C1 segment of cervical spinal cord (tissue), 14 donors: ENCODE measurements around the gene EYS.

Experiments
- DNase-seq, 14 donors: peaks; one replicate each; lab custom pipeline; 2025; lab: John Stamatoyannopoulos, UW

The EYS gene

DNA sequence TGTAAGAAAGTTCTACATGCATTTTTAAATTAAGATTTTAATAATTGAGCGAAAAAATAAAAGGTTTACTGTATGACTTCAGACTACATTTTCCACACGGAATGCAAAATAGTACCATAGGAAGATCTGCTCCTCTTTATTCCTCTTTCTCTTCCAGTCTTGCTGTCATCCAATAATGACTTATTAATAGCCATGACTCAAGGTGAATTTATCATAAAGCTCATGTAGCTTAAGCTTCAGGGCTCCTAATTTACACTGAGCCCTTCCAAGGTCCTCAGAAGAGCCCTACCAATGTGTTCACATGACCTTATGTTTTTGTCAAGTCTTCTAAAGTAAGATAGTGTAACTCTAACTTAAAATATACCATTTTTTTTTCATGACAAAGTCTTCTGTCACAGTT is 1561.4 kb downstream of the EYS start:
- no peak for DNase-seq

DNA sequence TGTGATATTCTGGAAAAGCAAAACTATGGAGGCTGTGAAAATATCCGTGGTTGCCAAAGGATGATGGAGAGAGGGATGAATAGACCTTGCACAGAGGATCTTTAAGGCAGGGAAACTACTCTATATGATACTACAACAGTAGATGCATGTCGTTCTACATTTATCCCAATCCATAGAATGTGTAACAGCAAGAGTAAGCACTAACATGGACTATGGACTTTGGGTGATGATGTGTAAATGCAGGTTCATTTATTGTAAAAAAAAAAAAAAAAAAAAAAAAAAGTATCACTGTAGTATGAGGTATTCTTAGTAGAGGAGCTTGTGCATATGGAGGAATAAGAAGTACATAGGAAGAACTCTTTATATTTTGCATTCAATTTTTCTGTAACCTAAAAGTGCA is 1563.9 kb downstream of the EYS start:
- no peak for DNase-seq

DNA sequence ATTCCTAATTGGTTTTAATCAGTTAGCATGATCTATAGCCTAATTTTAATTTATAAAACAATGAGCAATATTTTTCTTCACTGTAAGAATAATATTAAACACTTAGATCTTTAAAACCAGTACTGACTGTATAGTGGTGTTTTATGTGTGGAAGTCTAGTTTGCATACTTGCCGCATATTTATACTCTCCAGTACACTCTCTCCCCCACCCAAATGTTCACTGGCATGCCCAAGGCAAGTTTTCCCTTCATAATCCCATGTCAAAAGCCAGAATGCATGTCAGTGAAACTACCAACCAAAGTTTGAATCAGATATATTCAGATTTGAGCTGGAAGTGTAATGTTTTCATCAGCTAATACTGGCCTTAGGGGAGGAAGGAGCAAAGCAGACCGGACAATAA is 1565.3 kb downstream of the EYS start:
- DNase-seq = no peak

DNA sequence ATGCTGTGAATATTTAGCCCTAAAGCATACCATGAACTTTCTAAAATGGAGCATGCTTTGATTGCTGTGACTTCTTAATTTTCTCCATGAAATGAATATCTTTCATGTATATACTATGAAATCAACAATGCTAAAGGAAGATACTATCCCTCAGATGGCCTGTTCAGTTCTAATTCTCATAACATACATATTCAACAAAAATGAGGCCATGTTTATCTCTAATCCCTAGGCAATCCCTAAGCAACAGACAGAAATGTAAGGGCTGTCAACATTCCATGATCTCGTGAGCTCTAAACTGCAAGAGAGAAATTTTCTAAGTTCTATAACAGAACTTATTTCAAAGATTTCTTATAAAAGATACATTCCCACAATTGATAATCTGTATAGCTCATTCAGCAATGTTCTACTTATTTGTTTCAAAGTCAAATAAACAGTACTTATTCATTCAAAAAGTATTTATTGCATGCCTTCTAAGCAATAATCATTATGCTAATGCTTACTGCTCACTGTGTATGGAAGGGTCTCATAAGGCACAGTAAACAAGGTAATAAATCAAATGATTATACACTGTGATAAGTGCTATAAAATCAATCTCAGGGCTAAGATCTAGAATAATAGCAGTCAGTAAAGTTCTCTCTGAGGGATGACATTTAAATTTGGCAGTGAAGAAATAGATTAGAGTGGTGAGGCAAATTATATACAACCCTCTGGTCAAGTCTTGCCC is 1578.6 kb downstream of the EYS start:
- no peak for DNase-seq

DNA sequence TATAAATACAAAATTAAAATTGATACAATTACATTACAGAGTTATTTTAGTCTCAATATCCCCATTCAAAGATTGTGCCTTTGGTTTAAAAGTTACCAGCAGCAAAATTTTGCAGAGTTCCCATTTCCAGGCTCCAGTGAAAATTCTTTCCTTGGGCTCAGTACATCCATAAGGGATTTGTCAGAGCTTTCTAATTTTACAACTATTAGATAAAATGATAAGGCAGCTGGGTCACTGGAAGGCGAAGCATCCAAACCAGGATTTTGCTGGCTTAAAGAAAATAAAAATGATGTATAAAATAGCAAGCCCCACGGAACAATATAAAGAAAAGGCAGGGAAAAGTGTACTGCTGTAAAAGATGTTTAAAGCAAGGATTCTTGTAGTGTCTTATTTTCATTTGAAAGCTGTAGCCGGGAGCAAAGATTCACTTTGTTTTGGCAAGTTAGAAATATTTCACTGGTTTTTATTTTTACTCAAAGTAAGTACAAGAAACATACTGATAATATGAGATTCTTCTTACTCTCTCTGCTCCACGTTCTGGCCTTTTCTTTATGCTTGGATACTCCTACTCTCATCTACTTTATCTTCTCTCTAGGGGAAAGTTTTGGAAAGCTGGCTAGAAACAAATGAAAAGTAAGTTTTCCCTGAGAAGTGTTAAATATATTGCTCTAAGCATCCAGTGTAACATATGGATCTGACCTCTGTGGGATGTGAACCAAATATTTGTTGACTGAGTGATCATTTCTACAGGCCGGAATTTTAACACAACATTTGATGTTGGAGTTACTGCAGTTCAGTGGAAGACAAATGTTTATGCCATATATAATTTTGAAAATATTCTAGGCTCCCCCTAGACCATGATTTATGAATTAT is 1583.0 kb downstream of the EYS start:
- no peak for DNase-seq

DNA sequence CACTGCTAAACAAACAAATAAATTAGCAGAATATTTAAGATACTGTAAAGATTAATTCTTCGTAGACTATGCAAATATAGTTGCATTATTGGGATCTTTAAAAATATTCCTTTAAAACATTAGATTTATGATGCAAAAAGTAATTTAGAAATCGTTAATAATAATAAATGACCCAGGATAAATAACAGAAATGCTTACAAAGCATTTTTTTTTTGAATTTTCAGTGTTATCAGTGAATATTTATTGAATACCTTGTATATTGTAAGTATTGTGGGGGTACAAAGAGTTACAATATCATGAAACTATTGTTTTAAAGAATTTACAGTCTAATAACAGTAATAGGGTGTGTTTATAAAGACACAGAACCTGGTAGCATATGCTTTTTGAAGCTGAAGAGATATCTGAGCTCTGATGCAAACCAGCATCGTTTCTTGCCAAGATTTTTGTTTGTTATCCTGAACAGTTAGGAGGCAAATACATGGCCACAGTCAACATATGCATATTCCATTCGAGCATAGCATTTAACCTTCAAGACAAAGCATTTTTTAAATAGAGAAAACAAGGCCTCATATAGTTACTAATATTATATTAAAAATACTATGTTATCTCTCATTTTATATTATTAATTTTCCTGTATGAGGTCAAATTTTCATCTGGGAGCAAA is 1584.2 kb downstream of the EYS start:
- no peak for DNase-seq

DNA sequence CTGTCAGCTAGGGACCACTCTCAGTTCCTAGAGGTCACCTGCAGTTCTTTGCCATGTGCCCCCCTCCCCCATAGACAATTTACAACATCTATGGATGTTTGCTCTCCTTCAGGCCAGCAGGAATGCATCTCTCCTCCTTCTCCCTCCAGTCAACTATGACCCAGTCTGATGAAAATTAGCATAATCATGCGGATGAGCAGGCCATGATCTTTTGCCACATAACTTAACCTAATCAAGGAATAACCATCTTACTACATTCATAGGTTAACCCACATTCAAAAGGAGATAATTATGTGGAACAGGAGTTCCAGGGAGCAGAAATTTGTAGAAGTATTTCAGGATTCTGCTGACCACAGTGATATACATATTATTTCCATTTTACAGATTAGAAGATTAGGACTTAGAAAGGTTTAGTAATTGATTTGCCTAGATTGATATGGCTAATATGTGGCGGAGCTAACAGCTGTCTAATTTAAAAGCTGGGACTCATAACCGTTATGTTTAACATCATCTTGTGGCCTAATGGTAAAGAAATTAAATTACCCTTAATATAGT is 1585.9 kb downstream of the EYS start:
- DNase-seq = no peak

DNA sequence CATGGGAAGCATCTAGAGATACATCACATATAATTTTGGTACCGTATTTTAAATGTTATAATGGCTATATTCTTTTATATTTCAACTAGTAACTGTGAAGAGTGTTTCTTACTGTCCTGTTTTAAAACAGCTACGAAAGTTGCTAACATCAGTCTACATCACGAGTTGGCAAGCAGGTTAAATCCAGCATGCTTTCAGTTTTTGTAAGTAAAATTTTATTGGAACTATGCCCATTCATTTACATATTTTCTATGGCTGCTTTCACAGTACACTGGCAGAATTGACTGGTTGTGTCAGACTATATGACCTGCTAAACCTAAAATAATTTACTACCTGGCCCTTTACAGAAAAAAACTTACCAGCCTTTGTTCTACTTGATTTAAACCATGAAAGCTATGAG is 1593.3 kb downstream of the EYS start:
- no peak for DNase-seq

DNA sequence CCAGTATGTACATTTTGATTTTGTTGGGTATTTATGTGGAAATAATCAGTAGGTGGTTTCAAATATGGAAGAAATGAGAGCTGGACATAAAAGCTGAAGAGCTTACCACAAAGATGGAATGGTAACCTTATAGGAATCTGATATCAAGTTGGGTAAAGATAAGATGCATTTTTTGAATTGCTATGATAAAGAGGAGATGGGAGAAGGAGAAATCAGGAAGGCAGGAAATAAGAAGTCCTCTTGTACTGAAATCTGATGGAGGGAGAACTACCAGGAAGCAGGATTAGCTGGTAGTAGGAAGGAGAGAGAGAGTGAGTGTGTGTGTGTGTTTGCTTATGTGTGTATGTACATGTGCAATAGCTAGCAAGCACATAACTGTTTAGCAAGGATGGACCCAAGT is 1603.0 kb downstream of the EYS start:
- DNase-seq = no peak

DNA sequence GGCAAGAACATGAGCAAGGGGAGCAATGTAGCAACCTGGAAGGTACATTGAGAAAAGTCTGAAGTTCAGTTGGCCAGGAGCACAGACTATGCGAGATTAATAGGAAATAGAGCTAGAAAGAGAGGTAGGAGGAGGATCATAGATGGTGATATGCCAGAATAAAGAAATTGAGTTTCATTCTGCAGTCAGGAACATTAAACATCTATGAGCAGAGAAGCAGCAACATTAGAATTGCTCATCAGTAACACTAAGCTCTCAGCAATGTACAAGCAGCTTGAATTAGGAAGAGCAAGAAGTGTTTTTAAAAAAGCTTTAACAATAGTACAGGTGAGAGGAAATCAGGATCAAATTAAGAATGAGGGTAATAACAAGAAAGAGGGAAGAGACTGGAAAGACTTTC is 1603.5 kb downstream of the EYS start:
- DNase-seq = no peak

DNA sequence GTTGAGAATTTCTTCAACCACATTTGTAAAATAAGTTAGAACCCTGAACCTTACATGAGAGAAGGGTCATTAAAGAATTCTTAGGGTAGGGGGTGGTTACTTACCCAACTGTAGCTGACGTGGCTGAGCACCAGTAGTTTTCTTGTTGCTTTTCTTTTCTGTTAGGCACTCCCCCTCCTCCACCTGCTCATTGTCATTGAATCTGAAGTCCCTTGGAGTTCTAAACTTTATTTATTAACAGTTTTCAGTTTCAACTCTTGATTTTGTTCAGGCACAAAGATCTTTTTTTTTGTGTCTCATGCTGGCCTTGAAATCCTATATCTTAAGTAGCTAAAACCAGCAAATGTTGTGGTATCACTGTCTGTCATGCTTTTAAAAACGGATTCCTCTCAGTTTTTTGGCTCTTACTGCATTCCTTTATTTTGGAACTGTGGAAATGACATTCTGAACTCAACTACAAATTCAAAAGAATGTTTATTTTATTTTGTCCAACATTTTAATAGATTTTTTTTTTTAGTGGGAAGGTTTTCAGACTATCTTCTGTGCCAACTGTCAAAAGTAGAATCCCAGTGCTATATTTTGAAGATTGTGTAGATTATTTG is 1606.2 kb downstream of the EYS start:
- DNase-seq = no peak

DNA sequence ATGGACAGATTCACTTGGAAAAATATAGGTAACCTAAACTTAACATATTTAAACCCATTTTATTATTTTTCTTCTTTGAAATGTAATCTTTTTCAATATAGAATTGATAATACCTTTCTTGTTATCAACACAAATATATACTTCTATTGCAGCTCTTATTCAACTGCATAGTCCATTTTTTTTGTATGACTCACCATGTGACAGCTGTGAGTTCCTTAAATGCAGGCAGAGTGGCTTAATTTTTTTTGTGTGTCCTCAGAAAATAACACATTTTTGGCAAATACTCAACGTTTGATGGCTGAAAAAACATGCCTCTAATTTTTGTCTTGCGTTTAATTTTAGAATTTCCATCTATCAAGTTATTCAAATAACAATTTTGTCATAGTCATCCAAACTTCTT is 1616.7 kb downstream of the EYS start:
- DNase-seq = no peak

DNA sequence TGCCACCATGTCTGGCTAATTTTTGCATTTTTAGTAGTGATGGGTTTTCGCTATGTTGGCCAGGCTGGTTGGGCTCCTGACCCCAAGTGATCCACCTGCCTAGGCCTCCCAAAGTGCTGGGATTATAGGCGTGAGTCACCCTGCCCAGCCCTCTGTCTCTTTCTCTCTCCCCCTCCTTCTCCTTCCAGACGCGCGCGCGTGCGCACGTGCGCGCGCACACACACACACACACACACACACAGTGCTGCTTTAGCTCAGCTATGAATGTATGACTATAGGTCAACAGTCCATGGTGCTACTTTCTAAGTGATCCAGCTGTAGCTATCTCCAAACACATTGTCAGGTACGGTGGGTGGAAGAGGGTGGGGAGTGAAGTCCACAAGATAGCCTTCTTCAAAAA is 1621.9 kb downstream of the EYS start:
- DNase-seq = no peak

DNA sequence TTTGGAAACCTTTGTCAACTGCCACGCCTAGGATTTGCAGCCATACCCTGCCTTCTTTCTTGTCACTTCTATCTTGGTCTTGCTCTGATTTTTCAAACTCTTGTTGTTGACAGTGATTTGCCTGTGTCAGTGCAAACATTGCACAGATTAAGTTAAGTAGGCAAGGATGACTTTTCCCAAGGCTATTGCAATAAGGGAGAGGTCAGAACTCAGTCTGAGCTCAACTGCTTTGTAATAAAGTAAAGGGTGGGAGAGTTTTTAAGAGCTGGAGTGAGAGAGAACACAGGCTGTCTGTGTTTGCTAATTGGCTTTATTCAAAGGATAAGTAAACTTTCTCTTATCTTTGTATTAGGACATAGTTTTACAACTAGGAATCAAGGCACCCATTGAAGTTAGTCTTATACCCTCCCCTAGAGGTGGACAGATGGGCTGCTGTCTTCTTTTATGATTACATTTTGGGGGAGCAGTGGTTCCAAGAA is 1622.8 kb downstream of the EYS start:
- no peak for DNase-seq

DNA sequence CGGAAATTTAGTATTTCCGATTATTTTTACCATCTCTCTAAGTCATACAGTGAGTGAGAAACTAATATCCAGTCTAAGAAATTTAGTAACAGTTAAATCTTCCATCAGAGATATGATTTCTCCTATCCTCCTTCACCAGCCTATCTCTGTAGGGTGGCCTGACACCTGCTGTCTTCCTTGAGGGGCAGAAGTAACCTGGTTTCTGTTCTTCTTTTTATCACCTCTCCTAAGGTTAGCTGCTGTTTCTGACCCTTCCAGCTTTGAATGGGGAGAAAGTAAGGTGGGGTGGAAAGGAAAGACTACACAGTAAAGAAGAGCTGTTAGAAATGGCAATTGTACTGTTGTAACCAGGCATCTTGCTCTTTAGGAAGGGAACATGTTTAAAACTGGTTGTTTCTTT is 1623.8 kb downstream of the EYS start:
- no peak for DNase-seq

DNA sequence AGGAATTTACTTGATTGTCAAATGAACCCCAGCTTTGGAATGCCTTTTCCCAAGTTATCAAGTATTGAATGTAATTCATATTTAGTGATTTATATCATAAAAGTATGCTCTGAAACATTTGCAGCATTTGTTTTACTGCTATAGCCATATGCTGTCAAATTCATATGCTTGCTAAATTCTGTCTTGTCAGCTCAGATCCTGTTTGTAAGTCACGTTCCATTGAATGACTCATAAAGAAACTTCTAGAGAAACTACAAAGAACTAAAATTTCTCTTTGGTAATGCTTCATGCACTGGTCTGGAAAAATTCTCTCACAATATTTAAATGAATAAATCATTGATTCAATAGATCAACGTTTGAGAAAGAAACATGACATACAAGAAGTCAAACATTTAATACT is 1625.6 kb downstream of the EYS start:
- DNase-seq = no peak

DNA sequence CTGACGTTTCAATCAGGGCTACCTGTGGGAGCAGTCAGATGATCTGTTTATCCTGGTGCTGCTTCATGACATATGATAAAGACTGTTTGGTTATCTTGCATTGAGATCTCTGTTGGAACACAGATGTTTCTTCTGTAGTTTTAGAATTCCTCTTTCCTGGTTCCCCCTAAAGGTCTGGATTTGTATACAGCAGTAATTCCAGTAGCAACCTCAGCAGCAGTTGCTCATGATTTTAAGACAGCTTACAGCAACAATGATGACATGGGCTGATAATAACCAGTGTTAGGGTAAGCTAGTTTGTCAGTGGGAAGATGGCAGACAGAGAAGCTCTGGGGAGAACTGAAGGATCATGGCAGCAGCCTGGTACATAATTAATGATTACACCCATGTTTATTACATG is 1632.0 kb downstream of the EYS start:
- no peak for DNase-seq

DNA sequence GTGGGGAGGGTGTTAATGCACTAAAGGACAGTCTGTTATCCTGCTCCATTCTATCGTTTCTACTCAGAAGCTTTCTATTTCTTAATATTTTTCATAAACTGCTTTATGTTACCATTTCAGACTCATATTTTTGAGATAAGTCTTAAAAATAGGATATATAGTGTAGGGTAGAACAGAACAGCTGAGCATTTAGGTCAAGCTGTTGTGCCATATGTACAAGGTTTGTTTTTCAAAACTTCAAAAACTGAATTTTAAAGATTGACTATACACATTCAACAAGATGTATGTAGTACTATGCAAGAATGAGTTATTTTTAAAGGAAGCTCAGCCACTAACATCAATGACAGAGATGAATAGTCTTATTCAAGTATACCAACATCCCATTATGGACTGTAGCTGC is 1634.3 kb downstream of the EYS start:
- no peak for DNase-seq

DNA sequence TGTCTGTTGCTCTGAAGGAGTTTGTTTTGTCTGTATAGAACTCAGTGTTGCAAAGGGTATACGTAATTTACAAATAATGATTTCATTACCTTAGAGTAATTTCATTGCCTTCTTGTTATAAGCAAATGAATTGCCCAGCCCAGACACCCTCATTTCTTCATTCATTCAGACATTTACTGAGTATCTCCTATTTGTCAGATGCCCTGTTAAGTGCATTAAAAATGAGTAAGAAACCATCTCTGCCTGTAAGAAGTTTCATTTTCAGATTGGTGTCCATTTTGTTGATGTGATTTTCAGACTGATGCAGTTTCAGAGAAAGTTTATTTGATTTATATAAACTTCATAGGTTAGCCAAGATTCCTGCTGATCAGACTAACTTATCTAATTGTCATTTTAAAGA is 1642.1 kb downstream of the EYS start:
- DNase-seq = no peak

DNA sequence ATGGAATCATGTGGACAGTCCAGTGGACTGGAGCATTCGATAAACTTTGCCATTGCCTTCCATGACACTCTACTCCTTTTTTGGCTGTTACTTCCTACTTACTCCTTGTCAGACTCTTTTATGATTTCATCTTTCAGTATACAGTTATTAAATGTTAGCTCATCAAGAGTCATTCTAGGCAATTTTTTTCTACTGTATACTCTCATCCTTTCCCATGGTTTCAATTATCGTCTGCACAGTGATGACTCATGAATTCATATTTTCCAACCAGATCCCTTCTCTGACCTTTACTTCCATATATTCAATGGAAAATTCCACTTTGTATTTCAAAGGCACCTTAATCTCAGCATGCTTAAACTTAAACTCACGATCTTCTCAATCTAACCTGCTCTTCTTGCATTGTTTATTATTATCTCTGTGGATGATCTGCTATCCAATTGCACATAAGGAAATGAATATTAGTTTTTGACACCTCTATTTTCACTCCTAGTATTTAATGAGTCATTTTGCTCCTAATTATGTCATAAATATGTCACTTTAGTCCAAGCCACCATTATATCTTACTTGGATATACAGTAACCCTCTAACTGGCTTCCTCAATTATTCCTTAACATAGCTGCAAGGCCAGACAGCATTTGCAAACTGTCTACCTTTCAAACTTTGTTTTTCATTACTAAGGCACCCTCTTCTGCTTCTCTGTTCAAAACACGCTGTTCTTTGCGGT is 1643.9 kb downstream of the EYS start:
- no peak for DNase-seq

DNA sequence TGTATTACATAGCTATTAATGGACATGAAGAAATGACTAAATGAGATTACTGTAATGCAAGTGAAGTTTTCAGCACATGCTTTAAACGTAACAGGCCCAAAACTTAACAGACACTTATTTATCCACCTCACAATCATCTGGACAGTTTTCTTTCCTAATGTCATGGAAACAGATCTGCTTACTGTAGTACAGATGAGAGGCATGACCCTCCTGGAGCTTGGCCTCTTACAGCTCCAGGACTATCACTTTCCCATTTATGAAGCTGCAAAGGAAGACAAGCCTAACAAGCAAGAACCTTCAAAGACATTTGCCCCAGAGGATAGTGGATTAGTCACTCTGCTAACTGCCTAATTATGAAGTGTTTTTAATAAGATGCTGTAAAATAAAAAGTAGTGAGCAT is 1652.2 kb downstream of the EYS start:
- DNase-seq = no peak
